ENCODE measurements around the gene NVL.

- TF ChIP-seq, protein P1, sequence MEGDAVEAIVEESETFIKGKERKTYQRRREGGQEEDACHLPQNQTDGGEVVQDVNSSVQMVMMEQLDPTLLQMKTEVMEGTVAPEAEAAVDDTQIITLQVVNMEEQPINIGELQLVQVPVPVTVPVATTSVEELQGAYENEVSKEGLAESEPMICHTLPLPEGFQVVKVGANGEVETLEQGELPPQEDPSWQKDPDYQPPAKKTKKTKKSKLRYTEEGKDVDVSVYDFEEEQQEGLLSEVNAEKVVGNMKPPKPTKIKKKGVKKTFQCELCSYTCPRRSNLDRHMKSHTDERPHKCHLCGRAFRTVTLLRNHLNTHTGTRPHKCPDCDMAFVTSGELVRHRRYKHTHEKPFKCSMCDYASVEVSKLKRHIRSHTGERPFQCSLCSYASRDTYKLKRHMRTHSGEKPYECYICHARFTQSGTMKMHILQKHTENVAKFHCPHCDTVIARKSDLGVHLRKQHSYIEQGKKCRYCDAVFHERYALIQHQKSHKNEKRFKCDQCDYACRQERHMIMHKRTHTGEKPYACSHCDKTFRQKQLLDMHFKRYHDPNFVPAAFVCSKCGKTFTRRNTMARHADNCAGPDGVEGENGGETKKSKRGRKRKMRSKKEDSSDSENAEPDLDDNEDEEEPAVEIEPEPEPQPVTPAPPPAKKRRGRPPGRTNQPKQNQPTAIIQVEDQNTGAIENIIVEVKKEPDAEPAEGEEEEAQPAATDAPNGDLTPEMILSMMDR (IDR thresholded peaks at IDR 0.05) = no peak
- TF ChIP-seq POLR2A (IDR thresholded peaks at IDR 0.05) (no peak), EP300 (IDR thresholded peaks at IDR 0.05) (no peak)
Observed at GRCh38 chr1:224298346-224299330, 31.3 kb downstream of the NVL start.
